ENCODE data around the gene SUPT20HL2. TPM values are rescaled to one million over a fixed set of nuclear protein-coding genes. Genes with fewer than 3 reads are reported as not detected.
A peak's percentile ranks its signal among the peaks of the same experiment; 100 is the strongest.
"Not testable (repeated sequence)": the region's sequence is repeated elsewhere in the genome, so short reads cannot be mapped to it uniquely, and the experiment has no call there.

The SUPT20HL2 gene
- total and polyA plus RNA-seq, 10 of the 15 experiments (the other 5 are each of a cell fraction or from before 2014, with no cell fraction given) = not detected

DNA sequence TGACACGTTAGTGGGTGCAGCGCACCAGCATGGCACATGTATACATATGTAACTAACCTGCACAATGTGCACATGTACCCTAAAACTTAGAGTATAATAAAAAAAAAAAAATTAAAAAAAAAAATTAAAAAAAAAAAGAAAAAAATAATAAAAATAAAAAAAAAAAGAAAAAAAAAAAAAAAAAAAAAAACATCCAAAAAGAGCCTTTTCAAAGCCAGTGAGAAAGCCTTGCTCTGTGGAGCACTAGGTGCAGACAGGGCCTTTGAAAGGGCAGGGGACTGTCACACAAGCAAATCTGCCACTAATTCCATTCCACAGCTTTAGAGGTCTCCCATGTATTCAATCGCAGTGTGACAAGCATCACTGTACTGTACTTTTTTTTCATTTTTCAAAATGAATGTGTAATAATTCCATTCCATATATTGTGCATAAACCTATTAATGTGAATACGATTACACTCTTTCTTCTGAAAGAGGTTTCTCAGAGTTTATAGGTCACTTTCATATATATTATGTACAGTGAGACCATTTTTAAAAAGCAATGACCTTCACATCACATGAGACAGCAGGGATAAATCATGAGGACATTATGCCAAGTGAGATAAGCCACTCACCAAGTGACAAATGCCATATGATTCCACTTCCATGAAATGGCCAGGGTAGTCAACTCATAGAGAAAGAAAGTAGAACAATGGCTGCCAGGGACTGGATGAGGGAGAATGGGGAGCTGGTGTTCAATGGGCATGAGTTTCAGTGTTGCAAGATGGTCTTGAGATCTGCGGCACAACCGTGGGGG is 4.1 kb downstream of the SUPT20HL2 start:
- H2AFZ ChIP-seq (ENCODE audit: control insufficient read depth, low read depth, low read length); H3K9ac ChIP-seq (ENCODE audit: control insufficient read depth, insufficient read depth, low read length); intact Hi-C loops (cut with micrococcal nuclease; ENCODE audit: unreplicated experiment); H3K4me1 ChIP-seq (ENCODE audit: control insufficient read depth, insufficient read depth, low read length); H3K27ac ChIP-seq (ENCODE audit: control insufficient read depth, insufficient read depth); in situ Hi-C loops (cut with MboI); H3K4me2 ChIP-seq (ENCODE audit: control insufficient read depth, insufficient read depth); H3K27me3 ChIP-seq (replicated peaks in 1 of 2; ENCODE audit: control insufficient read depth in 2 of 2, insufficient read depth in 2 of 2, low read length in 1 of 2); SMC1A ChIA-PET (ENCODE audit: uncharacterized antibody, unreplicated experiment); ATAC-seq; H4K20me1 ChIP-seq (ENCODE audit: control insufficient read depth, insufficient read depth); H3K9me3 ChIP-seq (replicated peaks; ENCODE audit: control insufficient read depth, insufficient read depth, low read length); FAIRE-seq; H3K4me3 ChIP-seq; BruUV-seq (replicated peaks); CTCF ChIA-PET; H3K79me2 ChIP-seq (ENCODE audit: control insufficient read depth, insufficient read depth, low read length); DNase-seq (ENCODE audit: low read depth, low spot score); POLR2A ChIA-PET; RAD21 ChIA-PET (ENCODE audit: unreplicated experiment); H3K36me3 ChIP-seq (ENCODE audit: control insufficient read depth in 2 of 2, insufficient read depth in 2 of 2, low read length in 1 of 2): not testable (repeated sequence)
- 62% methylated on average over 4 of the region's 6 CpGs for whole genome bisulfite sequencing (ENCODE audit: insufficient coverage, insufficient replicate concordance, low lambda C conversion rate, missing lambda C conversion rate)

- peak; percentile 54 for FAIRE-seq
- SMC1A ChIA-PET (ENCODE audit: uncharacterized antibody, unreplicated experiment); intact Hi-C loops (cut with micrococcal nuclease; ENCODE audit: unreplicated experiment); RAD21 ChIA-PET (ENCODE audit: unreplicated experiment); H3K27ac ChIP-seq (ENCODE audit: control insufficient read depth, insufficient read depth); H3K79me2 ChIP-seq (ENCODE audit: control insufficient read depth, insufficient read depth, low read length); in situ Hi-C loops (cut with MboI); H3K9ac ChIP-seq (ENCODE audit: control insufficient read depth, insufficient read depth, low read length); ATAC-seq; H2AFZ ChIP-seq (ENCODE audit: control insufficient read depth, low read depth, low read length); POLR2A ChIA-PET; H3K4me1 ChIP-seq (ENCODE audit: control insufficient read depth, insufficient read depth, low read length); H3K4me3 ChIP-seq; H3K36me3 ChIP-seq (ENCODE audit: control insufficient read depth in 2 of 2, insufficient read depth in 2 of 2, low read length in 1 of 2); H3K9me3 ChIP-seq (replicated peaks; ENCODE audit: control insufficient read depth, insufficient read depth, low read length); H4K20me1 ChIP-seq (ENCODE audit: control insufficient read depth, insufficient read depth); H3K27me3 ChIP-seq (replicated peaks in 1 of 2; ENCODE audit: control insufficient read depth in 2 of 2, insufficient read depth in 2 of 2, low read length in 1 of 2); DNase-seq (ENCODE audit: low read depth, low spot score); H3K4me2 ChIP-seq (ENCODE audit: control insufficient read depth, insufficient read depth); BruUV-seq (replicated peaks): not testable (repeated sequence)
- 60% methylated on average over 4 of the region's 4 CpGs for whole genome bisulfite sequencing (ENCODE audit: insufficient coverage, insufficient replicate concordance, low lambda C conversion rate, missing lambda C conversion rate)
- CTCF ChIA-PET = interaction anchor here (0.6 kb wide), 1 partner anchor 54 kb away, joined by 3 read pairs; no protein-coding TSS in a partner anchor
Observed at GRCh38 chrX:24308803-24309202, 5.1 kb downstream of the SUPT20HL2 start.
